Activated T-cell treated with anti-CD3 and anti-CD28 coated beads, Interleukin-2, amount 50 U/mL, for 48 hours (primary cell): ENCODE measurements around the gene SHQ1.
"Not testable (repeated sequence)": the region's sequence is repeated elsewhere in the genome, so short reads cannot be mapped to it uniquely, and the experiment has no call there.

Experiments used
- DNase-seq, 2 experiments: peaks; one replicate each; pipeline ENCODE4 v3.0.0-alpha.2; 2020

SHQ1 gene

DNA sequence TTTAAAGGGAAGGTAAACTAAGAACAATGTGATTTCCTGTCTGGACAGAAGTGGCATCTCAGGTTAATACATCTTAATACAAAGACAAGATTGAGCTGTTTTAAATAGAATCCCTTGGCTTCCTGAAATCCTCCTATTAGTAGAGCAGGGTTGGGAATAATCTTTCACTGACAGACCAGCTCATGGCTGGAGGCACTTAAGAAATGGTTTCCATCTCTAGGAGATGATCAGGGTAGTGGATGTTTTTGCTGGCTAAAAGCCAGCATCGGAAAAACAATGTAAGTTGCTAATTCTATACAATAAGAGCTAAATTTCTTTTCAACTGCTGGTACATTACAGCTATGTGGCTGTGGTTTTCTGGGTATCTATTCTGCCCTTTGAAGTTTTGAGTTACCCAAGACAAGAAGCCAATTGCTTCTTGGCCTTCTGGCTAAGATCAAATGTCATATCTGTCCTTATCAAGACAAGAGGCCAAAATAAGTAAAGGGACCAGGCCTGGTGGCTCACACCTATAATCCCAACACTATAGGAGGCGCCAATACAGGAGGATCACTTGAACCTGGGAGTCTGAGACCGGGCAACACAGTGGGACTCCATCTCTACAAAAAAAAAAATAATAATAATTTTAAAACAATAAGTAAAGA lies 49.6 kb downstream of the SHQ1 start:
- DNase-seq = no peak

DNA sequence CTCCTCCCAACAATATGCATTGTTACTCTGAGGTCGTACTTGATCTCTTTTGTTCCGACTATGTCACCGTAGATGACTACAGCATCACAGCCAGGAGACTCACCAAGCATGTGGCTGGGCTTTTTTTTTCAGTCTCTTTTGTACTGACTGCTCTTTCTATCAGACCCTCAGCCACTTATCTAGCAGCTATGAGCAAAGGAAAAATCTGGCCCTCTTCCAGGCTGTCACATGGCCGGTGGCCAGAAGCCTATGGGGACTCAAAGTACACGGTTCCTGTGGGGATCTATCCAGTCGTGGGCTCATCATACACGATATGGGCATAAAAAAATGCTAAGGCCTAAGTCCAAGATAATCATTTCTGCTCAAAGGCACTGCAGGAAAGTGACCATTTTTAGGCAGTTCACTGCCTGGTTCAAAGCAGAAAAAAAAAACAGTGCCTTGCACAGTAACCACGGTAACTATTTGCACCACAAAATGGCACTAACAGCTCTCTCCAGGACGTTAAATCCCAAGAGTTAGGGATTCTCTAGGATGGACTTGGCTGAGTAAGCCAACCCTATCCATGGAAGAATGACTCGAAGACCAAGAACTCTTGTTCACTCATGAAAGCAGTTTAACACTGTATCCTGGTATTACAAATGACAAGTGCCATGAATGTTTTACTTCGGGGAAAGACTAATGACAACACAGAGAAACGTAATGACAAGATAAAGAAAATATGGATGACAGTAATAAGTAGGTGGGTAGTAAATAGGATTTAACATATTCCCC lies 50.3 kb downstream of the SHQ1 start:
- DNase-seq = no peak

DNA sequence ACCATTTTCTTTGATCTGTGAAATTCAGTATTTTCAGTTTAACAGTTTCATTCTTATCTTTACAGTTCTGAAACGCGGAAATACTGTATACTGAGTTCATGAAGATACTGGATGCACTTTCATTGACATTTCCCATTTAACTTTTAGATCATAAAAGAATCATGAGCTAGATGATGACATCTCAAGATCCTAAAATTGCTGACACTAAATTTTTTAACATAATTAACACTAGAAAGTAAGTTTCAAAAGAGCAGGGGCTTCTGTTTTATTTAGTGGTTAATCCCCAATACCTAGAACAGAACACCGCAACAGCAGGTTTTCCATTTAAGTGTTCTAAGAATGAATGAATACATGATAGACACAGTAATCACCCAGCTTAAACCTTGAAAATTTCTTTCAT lies 54.2 kb downstream of the SHQ1 start:
- no peak for DNase-seq

DNA sequence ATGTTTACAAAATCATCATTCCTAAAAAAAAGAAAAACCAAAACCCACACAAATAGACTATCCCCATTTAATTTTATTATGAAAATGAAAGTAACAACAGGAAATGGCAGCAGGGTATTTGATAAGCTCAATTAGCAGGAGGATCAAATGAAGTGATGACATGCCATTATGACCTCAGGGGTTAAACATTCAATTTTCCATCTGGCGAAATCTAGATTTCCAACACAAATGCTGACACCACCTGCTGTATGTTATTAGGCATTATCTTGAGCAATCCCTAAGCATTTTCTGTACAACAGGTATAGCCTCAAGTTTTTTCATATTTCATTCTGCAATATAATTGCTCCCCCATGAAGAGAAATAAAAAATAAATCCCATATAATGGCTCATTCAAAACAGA lies 57.1 kb downstream of the SHQ1 start:
- no peak for DNase-seq

DNA sequence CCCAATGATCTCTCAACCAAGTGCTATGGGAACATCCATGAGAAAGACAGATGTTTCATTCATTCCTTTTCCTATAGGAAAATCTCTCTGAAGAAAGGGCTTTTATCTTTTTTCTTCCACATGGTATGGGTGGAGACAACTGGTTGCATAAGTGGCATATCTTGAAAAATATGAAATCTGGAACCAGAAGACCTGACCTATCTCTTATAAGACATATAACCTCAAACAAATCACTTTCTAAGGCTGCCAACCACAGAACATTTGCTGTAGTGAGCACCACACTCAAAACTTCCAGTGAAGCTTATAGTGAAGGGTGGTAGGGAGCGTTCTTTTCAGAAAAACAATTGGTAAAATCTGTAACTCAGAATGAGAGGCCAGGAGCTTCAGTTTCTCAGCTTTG lies 58.5 kb downstream of the SHQ1 start:
- no peak for DNase-seq

DNA sequence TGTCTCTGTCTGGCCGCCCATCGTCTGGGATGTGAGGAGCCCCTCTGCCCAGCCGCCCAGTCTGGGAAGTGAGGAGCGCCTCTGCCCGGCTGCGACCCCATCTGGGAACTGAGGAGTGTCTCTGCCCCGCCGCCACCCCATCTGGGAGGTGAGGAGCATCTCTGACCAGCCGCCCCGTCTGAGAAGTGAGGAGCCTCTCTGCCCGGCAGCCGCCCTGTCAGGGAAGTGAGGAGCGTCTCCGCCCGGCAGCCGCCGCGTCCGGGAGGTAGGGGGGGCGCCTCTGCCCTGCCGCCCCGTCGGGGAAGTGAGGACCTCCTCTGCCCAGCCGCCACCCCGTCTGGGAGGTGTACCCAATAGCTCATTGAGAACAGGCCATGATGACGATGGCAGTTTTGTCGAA lies 60.0 kb downstream of the SHQ1 start:
- not testable (repeated sequence) for DNase-seq

DNA sequence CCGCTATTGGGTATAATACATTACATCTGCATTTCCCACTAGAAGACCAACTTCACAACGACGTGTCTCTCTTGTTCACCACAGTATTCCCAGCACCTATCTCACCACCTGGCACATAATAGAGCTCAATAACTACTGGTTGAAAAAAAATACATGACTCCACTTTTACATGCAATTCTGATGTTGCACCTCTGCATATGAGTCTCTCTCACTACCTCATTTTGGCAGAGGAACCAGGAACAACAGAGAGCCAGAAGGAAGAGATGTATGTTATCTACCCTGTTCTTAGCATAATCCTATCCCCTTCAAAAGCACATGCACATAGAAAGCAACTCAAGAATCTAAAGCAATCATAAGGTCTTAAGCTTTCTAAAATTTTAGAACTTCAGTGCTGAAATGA lies 61.6 kb downstream of the SHQ1 start:
- DNase-seq = no peak

DNA sequence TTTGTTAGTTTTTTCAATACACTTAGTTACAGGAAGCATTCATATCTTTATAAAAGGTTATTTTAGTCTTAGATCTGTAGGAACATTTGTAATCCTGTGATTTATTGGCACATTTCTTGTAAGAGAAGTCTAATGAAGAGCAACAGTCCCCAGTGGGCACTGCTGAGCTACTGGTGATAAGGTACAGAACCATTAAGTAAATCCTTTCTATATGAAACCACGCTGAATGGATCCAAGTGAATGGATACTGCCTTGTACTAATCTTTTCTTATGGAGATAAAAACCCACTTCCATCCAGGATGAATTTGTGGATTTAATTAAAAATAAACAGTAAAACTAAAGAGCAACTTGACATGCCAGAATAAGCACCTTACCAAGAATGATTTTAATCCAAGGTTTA lies 64.0 kb downstream of the SHQ1 start:
- DNase-seq = no peak

DNA sequence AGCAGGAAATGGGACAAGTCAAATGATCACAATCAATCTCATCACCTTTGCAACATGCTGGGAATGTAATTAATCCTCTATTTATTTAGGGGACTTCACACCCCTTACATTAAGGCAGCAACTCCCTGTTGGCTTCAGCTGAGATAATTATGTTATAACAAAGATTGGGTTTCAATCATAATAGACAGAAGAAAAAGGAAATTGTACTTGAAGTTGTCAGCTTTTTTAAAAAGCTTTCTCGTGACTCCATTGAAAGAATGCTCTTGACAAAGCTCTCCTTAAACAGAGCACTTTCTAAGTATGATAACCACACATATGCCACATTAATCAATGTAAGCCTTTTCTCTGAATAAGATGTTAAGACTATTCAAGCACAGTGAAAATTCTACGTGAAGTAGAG lies 65.7 kb downstream of the SHQ1 start:
- DNase-seq = no peak

DNA sequence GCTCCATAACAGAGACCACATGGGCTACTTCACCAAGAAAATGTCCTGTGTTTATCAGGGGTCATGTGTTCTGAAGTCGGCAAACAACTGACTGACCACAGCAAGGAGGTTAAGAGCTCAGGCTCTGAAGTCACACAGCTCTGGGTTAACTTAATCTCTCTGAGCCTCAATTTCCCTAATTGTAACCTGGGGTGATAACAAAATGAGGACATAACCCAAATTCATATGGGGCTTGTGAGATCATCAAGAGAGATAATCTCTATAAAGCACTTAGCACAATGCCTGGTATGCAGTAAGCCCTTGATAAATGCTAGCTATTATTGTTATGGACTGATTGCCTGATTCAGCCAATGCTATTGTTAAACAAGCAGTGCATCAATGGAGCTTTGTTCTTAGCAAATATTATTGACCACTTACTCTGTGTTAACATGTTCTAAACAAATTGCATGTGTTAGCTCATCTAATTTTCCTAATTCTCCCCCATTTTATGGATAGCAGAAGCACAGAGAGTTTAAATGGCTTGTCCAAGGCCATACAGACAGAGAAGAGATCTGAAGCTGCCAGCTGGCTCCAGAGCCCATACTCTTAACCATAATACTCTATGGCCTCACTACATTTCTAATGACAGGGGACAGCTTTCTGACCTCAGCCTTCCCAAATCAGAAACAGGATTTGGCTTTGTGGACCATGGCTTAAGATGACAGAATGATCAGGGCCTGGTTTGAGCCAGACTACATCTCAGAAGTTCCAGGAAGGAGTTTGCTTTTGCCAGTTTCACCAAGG lies 78.3 kb downstream of the SHQ1 start:
- no peak for DNase-seq

DNA sequence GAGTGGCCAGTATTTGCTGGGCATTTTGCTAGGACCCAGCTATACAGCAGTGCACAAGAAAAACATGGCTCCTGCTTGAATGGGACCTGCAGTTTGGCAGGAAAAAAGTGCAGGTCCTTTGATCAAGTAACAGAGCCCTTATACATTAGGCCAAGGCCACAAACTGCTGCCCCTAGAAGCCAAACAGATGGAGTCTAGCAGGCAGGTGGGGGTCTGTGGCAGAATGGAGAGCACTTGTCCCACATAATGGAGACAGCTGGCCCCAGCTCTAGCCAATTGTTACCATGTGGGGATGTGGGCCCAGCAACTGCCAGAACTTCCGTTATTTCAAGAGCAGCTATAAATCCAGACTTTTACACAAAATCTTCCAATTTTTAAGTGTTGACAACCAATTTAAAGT lies 79.3 kb downstream of the SHQ1 start:
- no peak for DNase-seq

DNA sequence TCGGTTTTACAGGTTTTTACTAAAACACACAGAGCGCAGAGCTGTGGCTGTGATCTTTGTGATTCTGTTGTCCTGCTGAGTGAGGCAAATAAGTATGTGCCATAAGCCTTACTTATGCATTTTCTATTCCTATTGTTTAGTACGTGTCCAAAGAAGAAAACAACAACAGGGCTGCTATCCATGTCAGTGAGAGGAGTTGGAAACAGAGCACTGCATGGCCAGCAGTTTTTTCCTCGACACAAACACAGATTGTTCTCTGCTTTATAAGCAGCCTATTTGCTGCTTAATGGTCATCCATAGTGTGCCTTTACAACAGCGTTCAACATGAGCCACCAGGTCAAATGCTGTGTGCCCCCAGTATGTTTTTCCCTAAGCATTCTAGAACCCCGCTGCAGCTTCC lies 79.8 kb downstream of the SHQ1 start:
- no peak for DNase-seq

DNA sequence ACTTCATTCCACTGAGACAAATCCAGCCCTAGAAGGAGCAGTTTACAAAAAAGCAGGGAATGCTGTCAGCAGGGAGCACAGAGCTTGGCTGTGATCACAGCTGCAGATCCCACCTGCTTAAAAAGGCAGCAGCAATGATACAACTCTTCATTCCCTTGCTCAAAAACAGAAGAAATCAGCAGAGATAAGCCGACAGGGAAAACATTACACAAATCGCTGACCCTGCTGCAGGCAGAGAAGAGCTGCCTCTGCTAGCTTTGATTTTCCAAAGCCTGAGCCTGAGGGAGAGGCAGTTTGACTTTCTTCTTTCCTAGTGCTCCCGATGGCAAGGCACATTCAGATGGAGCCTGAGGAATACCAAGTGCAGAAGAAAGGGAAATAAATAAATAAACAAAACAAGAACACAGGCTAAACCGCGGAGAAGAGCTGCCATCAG lies 80.2 kb downstream of the SHQ1 start:
- no peak for DNase-seq

DNA sequence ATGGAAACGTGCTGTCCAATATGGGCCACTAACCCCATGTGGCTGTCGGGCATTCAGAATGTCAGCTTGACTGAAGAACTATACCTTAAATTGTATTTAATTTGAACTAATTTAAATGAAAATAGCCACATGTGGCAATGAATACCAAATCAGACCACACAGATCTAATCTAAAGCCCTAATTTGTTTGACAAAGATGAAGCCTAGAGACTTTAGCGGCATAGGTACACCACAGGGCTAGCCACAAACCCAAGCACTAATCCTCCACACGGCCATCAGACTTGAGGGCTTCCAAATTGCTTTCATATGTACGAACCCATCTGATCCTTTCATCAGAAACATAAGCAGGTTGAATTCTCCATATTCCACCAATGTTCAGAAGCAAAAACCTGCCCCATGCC lies 81.4 kb downstream of the SHQ1 start:
- no peak for DNase-seq

DNA sequence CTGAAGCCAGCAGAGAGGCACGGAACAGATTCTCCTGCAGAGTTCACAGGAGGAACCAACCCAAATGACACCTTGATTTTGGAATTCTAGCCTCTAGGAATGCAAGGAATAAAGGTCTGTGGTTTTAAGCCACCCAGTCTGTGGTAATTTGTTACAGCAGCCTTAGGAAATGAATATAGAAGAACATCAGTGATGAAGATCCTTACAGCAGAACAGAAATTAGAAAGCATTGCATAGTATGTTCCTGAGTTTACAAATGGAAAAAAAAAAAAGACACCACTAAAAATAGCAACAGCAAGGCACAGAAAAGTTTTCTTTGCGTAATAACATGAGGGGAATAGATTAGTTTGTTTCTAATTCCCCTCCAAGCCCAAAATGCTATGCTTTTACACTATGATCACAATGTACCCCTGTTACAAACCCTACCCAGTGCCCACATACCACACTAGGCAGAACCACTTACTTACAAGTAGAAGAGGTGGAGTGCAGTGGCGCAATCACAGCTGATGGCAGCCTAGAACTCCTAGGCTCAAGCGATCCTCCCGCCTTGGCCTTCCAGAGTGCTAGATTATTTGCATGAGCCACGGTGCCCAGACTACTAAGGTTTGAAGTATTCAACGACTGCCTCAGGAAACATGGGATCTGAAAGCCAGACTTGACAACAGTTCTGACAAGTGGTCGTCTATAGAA lies 84.3 kb downstream of the SHQ1 start:
- no peak for DNase-seq

DNA sequence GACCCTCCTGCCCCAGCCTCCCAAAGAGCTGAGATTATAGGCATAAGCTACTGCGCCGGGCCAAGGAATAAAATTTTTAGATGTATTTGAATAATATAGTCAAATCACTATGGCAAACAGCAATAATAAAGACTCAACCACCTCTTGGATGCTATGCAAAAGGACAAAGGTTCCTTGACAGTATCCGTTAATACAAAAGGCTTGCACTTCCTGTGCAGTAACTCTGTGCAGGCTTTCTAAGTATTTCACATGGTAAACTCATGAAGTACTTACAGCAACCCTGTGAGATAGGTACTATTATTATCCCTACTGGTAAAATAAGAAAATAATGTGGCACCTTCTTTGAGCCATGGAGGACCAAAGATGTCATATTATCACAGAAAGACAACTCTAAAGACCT lies 86.8 kb downstream of the SHQ1 start:
- DNase-seq = no peak

DNA sequence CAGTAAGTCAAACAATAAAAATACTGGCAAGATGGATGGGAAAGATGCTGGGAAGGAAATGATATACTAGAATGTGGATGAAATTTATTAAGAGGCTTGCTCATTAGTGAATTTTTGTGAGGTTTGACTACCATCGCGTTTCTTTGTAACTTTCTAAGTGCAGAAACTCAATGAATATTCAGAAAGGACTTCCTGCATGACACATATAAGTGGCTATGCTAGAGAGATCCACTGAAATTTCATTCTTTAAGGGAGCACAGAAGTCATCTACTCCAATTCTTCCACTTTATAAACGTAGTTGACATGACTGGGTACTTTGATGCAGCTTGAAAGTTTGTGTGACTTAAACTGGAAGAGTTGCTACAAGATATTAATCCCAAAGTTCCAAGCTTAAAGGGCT lies 88.0 kb downstream of the SHQ1 start:
- DNase-seq = no peak

DNA sequence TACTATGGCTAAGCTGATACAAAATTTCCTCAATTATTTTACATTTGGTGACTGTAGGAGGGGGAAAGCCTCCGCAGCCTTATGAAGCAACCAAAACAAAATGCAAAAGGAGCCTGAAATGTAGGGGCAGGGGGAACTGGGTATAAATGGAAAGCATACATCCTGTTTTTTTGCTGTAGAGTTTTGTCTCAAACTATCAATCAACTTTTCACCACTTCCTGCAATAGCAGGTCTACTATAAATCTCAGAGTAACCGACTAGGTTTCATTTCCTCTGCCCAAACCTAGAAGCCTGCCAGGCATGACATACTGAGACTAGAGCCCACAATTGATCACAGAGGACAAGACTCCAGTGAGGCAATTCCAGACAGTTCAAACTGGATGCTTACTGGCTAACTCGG lies 91.3 kb downstream of the SHQ1 start:
- peak in 1 of 2 experiments; percentile 40 for DNase-seq

DNA sequence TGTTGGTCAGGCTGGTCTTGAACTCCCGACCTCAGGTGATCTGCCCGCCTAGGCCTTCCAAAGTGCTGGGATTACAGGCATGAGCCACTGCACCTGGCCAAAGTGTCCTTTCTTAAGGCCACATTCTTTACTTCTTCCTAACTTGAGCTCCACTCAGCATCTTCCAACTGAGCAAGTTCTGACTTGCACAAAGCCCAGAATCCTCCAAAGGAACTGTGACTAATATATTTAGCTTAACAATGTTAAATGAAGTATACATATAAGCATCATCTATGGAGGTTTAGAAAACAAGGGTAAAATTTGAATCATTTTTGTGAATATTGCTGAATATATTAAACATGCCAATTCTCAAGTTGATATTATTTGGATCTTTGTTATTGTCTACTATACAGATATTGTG lies 93.7 kb downstream of the SHQ1 start:
- no peak for DNase-seq

DNA sequence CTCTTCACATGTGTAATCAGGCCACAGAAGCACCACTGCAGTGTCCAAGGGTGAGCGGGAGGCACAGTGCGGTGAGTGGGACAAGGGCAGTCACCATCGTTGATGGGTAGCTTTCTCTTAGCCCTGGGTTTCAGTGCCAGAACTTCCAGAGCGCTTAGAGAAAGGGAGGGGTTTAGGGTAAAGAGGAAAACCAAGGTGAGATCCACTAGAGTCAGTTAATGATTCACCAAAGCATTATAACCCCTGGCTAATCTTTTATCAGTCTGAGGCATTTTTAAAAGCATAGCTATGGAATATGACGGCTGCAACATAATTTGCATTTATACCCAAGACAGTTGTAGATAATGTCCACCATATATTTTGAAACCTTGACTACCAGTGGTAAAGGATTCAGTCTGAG lies 94.8 kb downstream of the SHQ1 start:
- DNase-seq = no peak

DNA sequence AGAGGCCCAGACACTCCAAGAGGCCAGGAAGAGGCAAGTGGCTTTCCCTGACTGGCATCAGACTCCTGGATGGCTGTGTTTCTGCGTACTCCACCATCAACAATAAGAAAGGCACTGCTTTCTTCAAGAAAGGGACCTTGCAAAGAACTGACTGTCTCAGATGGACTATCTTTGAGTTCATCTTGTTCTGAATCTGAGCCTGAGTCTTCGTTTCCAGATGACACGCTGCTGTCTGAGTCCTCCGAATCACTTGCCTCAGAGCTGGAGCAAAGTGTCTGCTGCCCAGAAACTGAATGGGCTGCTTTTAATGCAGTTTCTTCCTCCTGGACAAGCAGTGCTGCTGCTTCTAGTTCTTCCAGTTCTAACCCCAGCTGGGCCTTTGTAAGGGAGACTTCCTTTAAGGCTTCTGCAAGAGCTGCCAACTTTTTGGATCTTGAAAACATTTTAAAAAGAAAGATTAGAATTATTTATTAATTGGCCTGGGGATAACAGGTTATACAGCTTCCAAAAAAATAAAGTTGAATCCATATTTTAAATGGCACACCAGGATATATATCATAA lies 97.8 kb downstream of the SHQ1 start:
- DNase-seq = no peak

DNA sequence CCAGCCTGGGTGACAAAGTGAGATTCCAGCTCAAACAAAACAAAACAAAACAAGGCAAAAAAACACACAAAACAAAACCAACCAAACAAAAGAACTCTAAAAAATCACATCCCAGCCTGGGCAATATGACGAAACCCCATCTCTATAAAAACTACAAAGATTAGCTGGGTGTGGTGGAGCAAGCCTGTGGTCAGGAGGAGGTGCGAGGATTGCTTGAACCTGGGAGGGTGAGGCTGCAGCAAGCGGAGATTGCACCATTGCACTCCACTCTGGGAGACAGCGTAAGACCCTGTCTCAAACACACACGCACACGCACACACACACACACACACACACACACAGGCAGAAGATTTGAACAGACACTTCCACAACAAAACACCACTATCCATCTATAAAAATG lies 99.6 kb downstream of the SHQ1 start:
- DNase-seq = no peak
